Stomach (tissue), 9 donors: ENCODE results near the gene AFF1. TPM values are rescaled to one million over a fixed set of nuclear protein-coding genes. Genes with fewer than 3 reads are reported as not detected.
"Not testable (repeated sequence)": the region's sequence is repeated elsewhere in the genome, so short reads cannot be mapped to it uniquely, and the experiment has no call there.

Experiments used
- DNase-seq, 2 donors: peaks; one replicate each; pipeline versions ENCODE4 v3.0.0 to v3.0.0-alpha.2; 2013 to 2019
- H3K27ac ChIP-seq, 5 donors: fragments of 200-600 bp in 4 of 5; sonication (generic) in 4 of 5; one replicate each; pipeline ENCODE4 v1.5.1; 2013 to 2019; ENCODE audit warnings: mild to moderate bottlenecking in 1 of 5, moderate library complexity in 1 of 5
- H3K27me3 ChIP-seq, 3 donors: fragments of 200-600 bp; sonication (generic); one replicate each; pipeline ENCODE4 v1.5.1; 2017 to 2019; ENCODE audit warnings: mixed run types in 1 of 3
- H3K36me3 ChIP-seq, 4 donors: fragments of 200-600 bp; sonication (generic); 1 replicate in 3 of 4; 2 replicates in 1 of 4; pipeline ENCODE4 v1.5.1; 2016 to 2019
- H3K4me1 ChIP-seq, 4 donors: fragments of 200-600 bp; sonication (generic); one replicate each; pipeline ENCODE4 v1.5.1; 2016 to 2019
- H3K4me3 ChIP-seq, 4 donors: fragments of 200-600 bp; sonication (generic) in 3 of 4; one replicate each; pipeline ENCODE4 v1.5.1; 2016 to 2019; ENCODE audit warnings: mild to moderate bottlenecking in 1 of 4
- H3K9me3 ChIP-seq, 4 donors: fragments of 200-600 bp; sonication (generic); one replicate each; pipeline ENCODE4 v1.5.1; 2016 to 2019
- CTCF ChIP-seq, 7 experiments: fragments of 450-650 bp in 4 of 7; fragments of 200-600 bp in 3 of 7; sonication (generic) in 3 of 7; IDR thresholded peaks; one replicate each; pipeline ENCODE4 v1.5.1; 2016 to 2019; ENCODE audit warnings: antibody characterized with exemption in 7 of 7, control low read depth in 2 of 7, mild to moderate bottlenecking in 1 of 7
- EP300 ChIP-seq: sonication (generic); formaldehyde crosslinking; IDR thresholded peaks from one replicate; pipeline ENCODE4 v1.6.1; 2017; ENCODE audit warnings: antibody characterized with exemption
- POLR2A ChIP-seq, 4 donors: fragments of 450-650 bp; IDR thresholded peaks; one replicate each; pipeline ENCODE4 v1.6.1; 2016; ENCODE audit warnings: antibody characterized with exemption in 4 of 4, control low read depth in 2 of 4, mild to moderate bottlenecking in 1 of 4, moderate library complexity in 1 of 4
- POLR2AphosphoS5 ChIP-seq, 3 donors: sonication (generic); formaldehyde crosslinking; IDR thresholded peaks; one replicate each; pipeline ENCODE4 v1.6.1; 2016; ENCODE audit warnings: antibody characterized with exemption in 3 of 3
- WGBS, 5 donors: extraction: QIAGEN DNeasy Blood & Tissue Kit in 3 of 5; methylation state at CpG; one replicate each; pipeline versions ENCODE4 v1.1.5 to v1.1.7; 2013 to 2018; 5-methylcytosine and 5-hydroxymethylcytosine counted together
- intact Hi-C: fragments of 100-400 bp; cut with DNase I; formaldehyde crosslinking; loops from one replicate; pipeline ENCODE4 v1.15.1; 2023; ENCODE audit warnings: low total_unique reads
- polyA plus RNA-seq, 3 donors: library from polyadenylated mRNA; stranded (reverse); fragments of 200-250 nt; gene quantifications; one replicate each; pipeline ENCODE4 v1.2.3, GENCODE V29; 2013
- total RNA-seq, 5 donors: library from RNA; depleted of rRNA; stranded (reverse); fragments of >200 nt; gene quantifications; one replicate each; pipeline versions ENCODE4 v1.1.0 to v1.2.3, GENCODE V29; 2014 to 2016
- donor health status: healthy with polysubstance abuse.
- donor health status: Bipolar disorder and iron deficiency.
- donor health status: healthy.

Gene AFF1
- total and polyA plus RNA-seq, 8 donors: 6.9 to 177 (median 59.1) TPM

DNA sequence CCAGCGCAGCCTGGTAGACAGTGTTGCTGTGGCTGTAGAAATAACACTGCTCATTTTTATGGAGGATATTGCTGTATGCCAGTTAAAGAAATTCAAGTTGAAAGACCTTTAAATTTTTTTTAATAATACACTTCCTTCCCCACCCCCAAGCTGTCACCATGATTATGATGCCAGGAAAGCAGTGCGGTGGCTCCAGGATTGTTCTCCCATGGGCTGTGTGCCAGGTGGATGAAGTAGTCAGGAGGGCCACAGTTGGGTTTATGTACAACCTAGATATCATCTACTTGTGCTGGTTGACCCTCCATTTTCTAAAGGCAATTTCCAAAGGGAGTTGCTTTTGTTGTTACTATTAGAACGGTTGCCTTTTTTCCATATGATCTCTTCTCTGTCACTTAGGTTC lies 136.6 kb downstream of the AFF1 start:
- H3K27ac ChIP-seq: no peak overlapping the region
- intact Hi-C loops: no loop called here
- no peaks in the 10 kb centered on the region for H3K9me3 ChIP-seq
- peaks cover 21 to 77% (median 45%) of the 10 kb centered on the region in 4 donors for H3K4me1 ChIP-seq
- DNase-seq: peak in 1 of 2 donors; percentile 34
- 79 to 87% (median 83%) methylated on average over 3 of the region's 3 CpGs for WGBS, 5 donors
- peaks cover 0 to 7% (median 0%) of the 10 kb centered on the region in 4 donors for H3K36me3 ChIP-seq
- no peak overlapping the region for H3K4me3 ChIP-seq
- no peak for TF ChIP-seq POLR2A (IDR thresholded peaks at IDR 0.05)
- no peak for TF ChIP-seq EP300
- TF ChIP-seq CTCF (IDR thresholded peaks at IDR 0.05): no peak
- no peak for TF ChIP-seq POLR2AphosphoS5 (IDR thresholded peaks at IDR 0.05)
- H3K27me3 ChIP-seq: no peaks in the 10 kb centered on the region

- H3K4me3 ChIP-seq, H3K27ac ChIP-seq, intact Hi-C loops, H3K9me3 ChIP-seq, DNase-seq, H3K27me3 ChIP-seq, H3K36me3 ChIP-seq: not testable (repeated sequence)
- H3K4me1 ChIP-seq: peaks cover 22 to 86% (median 49%) of the 10 kb centered on the region in 4 donors
- WGBS, 5 donors: 78 to 89% (median 84%) methylated on average over 10 of the region's 10 CpGs
Observed at GRCh38 chr4:87072545-87072944, 137.7 kb downstream of the AFF1 start.

DNA sequence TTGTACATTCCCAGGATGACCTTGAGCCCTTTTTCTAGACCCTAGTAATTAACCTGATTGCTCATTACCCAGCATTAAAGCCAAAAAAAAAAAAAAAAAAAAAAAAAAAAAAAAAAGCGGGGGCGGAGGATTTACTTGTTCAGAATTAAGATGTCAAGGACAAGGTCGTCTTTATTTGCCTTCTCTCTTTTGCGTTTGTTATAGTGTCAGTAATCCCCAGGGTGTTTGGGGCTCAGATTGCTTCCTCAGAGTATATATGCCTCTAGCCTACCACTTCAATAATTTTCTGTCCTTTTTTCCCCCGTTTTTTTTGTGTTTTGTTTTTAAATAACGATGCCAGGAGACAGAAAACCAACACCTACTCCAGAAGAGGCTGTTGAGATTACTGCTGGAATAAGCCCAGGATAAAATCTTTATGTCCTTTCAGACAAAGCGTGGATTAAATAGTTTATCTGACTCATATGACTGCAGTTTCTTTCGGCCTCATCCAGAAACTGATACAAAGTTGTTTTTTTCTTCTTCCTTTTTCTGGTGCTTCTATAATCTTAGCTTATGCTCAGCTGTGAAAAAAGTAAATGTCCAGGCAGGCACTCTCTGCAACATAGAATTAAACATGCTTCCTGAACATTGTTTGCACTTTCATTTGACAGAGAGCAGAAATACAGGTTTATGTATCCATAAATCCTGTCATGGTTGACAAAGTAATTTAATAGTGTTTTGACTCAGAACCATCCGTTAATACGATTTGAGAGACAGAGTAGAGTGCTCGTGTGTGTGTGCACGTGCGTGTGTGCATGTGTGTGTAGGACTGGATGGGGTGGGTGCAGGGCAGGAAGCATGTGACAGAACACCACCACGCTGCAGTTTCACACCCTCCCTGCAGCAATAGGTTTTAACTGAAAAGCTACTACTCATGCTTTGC lies 138.6 kb downstream of the AFF1 start:
- 6 to 13% (median 7%) methylated on average over 14 of the region's 14 CpGs for WGBS, 5 donors
- H3K27me3 ChIP-seq: no peaks in the 10 kb centered on the region
- H3K27ac ChIP-seq: peak overlapping the region in 4 of 5 donors; percentile 15 to 53 (median 37)
- TF ChIP-seq POLR2A (IDR thresholded peaks at IDR 0.05): no peak
- TF ChIP-seq EP300: no peak
- no peak for TF ChIP-seq POLR2AphosphoS5 (IDR thresholded peaks at IDR 0.05)
- TF ChIP-seq CTCF (IDR thresholded peaks at IDR 0.05): no peak
- no peaks in the 10 kb centered on the region for H3K9me3 ChIP-seq
- peak in 1 of 2 donors; percentile 82 for DNase-seq
- H3K4me1 ChIP-seq: peaks cover 21 to 90% (median 52%) of the 10 kb centered on the region in 4 donors
- no peaks in the 10 kb centered on the region for H3K36me3 ChIP-seq
- no peak overlapping the region for H3K4me3 ChIP-seq
- intact Hi-C loops: no loop called here

DNA sequence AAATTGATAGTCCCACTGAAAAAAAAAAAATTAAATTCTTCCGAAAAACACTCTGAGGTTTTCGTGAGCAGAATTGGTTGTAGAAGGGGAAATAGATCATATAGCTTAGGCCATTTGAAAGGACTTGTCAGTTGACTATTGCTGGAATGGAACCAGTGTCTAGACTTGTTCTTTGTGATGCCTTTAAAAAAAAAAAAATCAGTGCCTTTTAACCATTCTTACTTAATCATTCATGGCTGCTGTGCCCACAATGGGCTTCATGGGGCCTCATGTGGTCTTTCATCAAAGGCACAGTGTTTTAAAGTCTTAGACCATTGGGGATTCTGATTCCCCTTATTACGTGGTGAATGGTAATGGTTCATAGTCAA lies 139.3 kb downstream of the AFF1 start:
- no peaks in the 10 kb centered on the region for H3K27me3 ChIP-seq
- no peak for DNase-seq
- TF ChIP-seq CTCF (IDR thresholded peaks at IDR 0.05) (no peak), POLR2AphosphoS5 (IDR thresholded peaks at IDR 0.05) (no peak), EP300 (no peak), POLR2A (IDR thresholded peaks at IDR 0.05) (no peak)
- H3K36me3 ChIP-seq: no peaks in the 10 kb centered on the region
- 40 to 55% (median 46%) methylated on average over 3 of the region's 3 CpGs for WGBS, 5 donors
- no peaks in the 10 kb centered on the region for H3K9me3 ChIP-seq
- intact Hi-C loops: no loop called here
- H3K4me3 ChIP-seq: no peak overlapping the region
- peaks cover 22 to 90% (median 52%) of the 10 kb centered on the region in 4 donors for H3K4me1 ChIP-seq
- peak overlapping the region in 2 of 5 donors; percentile 31 to 53 for H3K27ac ChIP-seq

- WGBS, 5 donors: 66 to 90% (median 84%) methylated on average over 2 of the region's 2 CpGs
- Histone ChIP-seq H3K27ac (no peak overlapping the region), H3K36me3 (no peaks in the 10 kb centered on the region), H3K9me3 (no peaks in the 10 kb centered on the region), H3K4me1 (peaks cover 33 to 95% (median 65%) of the 10 kb centered on the region in 4 donors), H3K27me3 (no peaks in the 10 kb centered on the region), H3K4me3 (no peak overlapping the region)
- TF ChIP-seq POLR2AphosphoS5 (IDR thresholded peaks at IDR 0.05) (no peak), POLR2A (IDR thresholded peaks at IDR 0.05) (no peak), CTCF (IDR thresholded peaks at IDR 0.05) (no peak), EP300 (no peak)
- intact Hi-C loops: no loop called here
- DNase-seq: no peak
Observed at GRCh38 chr4:87075876-87076275, 141.1 kb downstream of the AFF1 start.
